Adrenal gland (tissue), 5 donors: ENCODE results near the gene BSDC1.
"Not testable (repeated sequence)": the region's sequence is repeated elsewhere in the genome, so short reads cannot be mapped to it uniquely, and the experiment has no call there.

Experiments used
- CTCF ChIP-seq, 6 experiments: fragments of 450-650 bp in 4 of 6; fragments of 200-600 bp in 2 of 6; sonication (generic) in 1 of 6; IDR thresholded peaks; 1 replicate in 5 of 6; 2 replicates in 1 of 6; pipeline versions ENCODE4 v1.5.1 to v1.8.0; 2016 to 2021; ENCODE audit warnings: antibody characterized with exemption in 6 of 6, mild to moderate bottlenecking in 2 of 6, moderate library complexity in 1 of 6
- POLR2A ChIP-seq, 2 donors: fragments of 450-650 bp; IDR thresholded peaks; one replicate each; pipeline ENCODE4 v1.6.1; 2017; ENCODE audit warnings: antibody characterized with exemption in 2 of 2, mild to moderate bottlenecking in 2 of 2, moderate library complexity in 1 of 2
- donor health status: DM: no; HTN: no; CAD: no.

GRCh38 chr1:32441467-32441866 is 47.2 kb upstream of the BSDC1 start:
- not testable (repeated sequence) for TF ChIP-seq CTCF, POLR2A (IDR thresholded peaks at IDR 0.05)
